Measurements from ENCODE around the gene CNTNAP2.

Gene CNTNAP2

GRCh38 chr7:146922782-146923181 lies 806.2 kb downstream of the CNTNAP2 start:
- DNase-seq = no peak

- DNase-seq = no peak
Observed at GRCh38 chr7:146926841-146927240, 810.2 kb downstream of the CNTNAP2 start.

GRCh38 chr7:146937836-146938235 lies 821.2 kb downstream of the CNTNAP2 start:
- no peak for DNase-seq

- no peak for DNase-seq
Observed at GRCh38 chr7:146943483-146943882, 826.9 kb downstream of the CNTNAP2 start.

GRCh38 chr7:146948703-146949102 lies 832.1 kb downstream of the CNTNAP2 start:
- no peak for DNase-seq

GRCh38 chr7:146956321-146956720 lies 839.7 kb downstream of the CNTNAP2 start:
- peak; percentile 80 for DNase-seq

GRCh38 chr7:146956853-146957252 lies 840.3 kb downstream of the CNTNAP2 start:
- DNase-seq = peak; percentile 77

GRCh38 chr7:146960773-146961391 lies 844.3 kb downstream of the CNTNAP2 start:
- peak; percentile 75 for DNase-seq

GRCh38 chr7:146961617-146962016 lies 845.0 kb downstream of the CNTNAP2 start:
- no peak for DNase-seq

GRCh38 chr7:146966274-146966673 lies 849.7 kb downstream of the CNTNAP2 start:
- no peak for DNase-seq

GRCh38 chr7:146982482-146982881 lies 865.9 kb downstream of the CNTNAP2 start:
- DNase-seq = no peak

- DNase-seq = no peak
Observed at GRCh38 chr7:146991596-146991995, 875.0 kb downstream of the CNTNAP2 start.

GRCh38 chr7:146993764-146994163 lies 877.2 kb downstream of the CNTNAP2 start:
- DNase-seq = no peak

- DNase-seq = no peak
Observed at GRCh38 chr7:147008530-147008929, 891.9 kb downstream of the CNTNAP2 start.

GRCh38 chr7:147012666-147013065 lies 896.1 kb downstream of the CNTNAP2 start:
- DNase-seq = no peak

- no peak for DNase-seq
Observed at GRCh38 chr7:147013825-147014224, 897.2 kb downstream of the CNTNAP2 start.

- DNase-seq = no peak
Observed at GRCh38 chr7:147014286-147014955, 897.8 kb downstream of the CNTNAP2 start.

GRCh38 chr7:147015999-147016398 lies 899.4 kb downstream of the CNTNAP2 start:
- DNase-seq = no peak

GRCh38 chr7:147022056-147022455 lies 905.5 kb downstream of the CNTNAP2 start:
- DNase-seq = no peak

GRCh38 chr7:147023440-147023839 lies 906.8 kb downstream of the CNTNAP2 start:
- no peak for DNase-seq

GRCh38 chr7:147029953-147030352 lies 913.4 kb downstream of the CNTNAP2 start:
- no peak for DNase-seq

GRCh38 chr7:147033641-147034040 lies 917.0 kb downstream of the CNTNAP2 start:
- DNase-seq = no peak

- DNase-seq = no peak
Observed at GRCh38 chr7:147041438-147041837, 924.8 kb downstream of the CNTNAP2 start.

GRCh38 chr7:147044941-147045340 lies 928.3 kb downstream of the CNTNAP2 start:
- no peak for DNase-seq

GRCh38 chr7:147047696-147048095 lies 931.1 kb downstream of the CNTNAP2 start:
- no peak for DNase-seq
